ENCODE data around the gene AGO3.

- TF ChIP-seq CTCF (IDR thresholded peaks at IDR 0.05; ENCODE audit: low read depth, low read length, missing input control) (no peak), YY1 (IDR thresholded peaks at IDR 0.05) (no peak), RAD21 (IDR thresholded peaks at IDR 0.05) (no peak), GABPA (IDR thresholded peaks at IDR 0.05 in 1 of 2, conservative IDR thresholded peaks at IDR 0.05 in 1 of 2) (no peak), MAX (IDR thresholded peaks at IDR 0.05) (no peak), FOXA1 (IDR thresholded peaks at IDR 0.05) (no peak), JUND (IDR thresholded peaks at IDR 0.05) (no peak), TAF1 (conservative IDR thresholded peaks at IDR 0.05) (no peak), ATF3 (IDR thresholded peaks at IDR 0.05) (no peak), ZBTB33 (IDR thresholded peaks at IDR 0.05) (no peak), NR2F2 (IDR thresholded peaks at IDR 0.05) (no peak), REST (IDR thresholded peaks at IDR 0.05) (no peak), EGR1 (IDR thresholded peaks at IDR 0.05; ENCODE audit: low read depth in 2 of 2) (no peak)
Measured at GRCh38 chr1:36114371-36114770, 183.5 kb downstream of the AGO3 start.

Measured in liver (tissue), 3 donors.